ENCODE data around the gene PKN1.

DNA sequence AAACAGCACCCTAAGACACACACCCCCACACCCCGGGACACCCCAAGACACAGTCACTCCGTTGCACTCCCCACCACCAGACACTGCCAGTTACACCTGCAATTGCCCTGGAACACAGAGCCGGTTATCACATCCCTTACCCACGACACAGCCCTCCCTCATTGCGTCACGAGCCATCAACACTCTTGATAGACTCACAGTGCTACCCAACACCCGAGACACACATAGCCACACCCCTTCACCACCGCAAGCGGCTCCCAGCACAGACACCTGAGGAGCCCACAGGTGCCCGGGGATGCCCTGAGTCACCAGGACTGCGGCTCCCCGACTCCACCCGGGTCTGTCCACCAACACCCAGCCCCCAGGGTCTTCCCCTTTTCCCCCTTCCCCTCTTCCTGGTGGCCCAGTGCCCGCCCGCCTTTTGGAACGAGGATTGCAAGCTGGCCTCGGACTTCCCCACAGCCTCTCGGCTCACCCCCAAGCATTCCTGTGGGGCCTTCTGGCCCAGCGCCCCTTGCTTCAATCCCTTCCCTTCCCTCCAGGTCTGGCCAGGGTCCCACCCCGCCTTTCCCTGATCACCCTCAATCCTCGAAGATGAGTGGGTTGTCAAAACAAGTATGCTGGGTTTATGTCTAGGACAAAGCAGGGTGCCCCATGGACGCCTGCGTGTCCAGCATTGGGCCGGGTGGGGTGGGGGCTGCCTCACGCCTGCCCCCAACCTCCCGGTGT lies 43.7 kb downstream of the PKN1 start:
- no peak for TF ChIP-seq POLR2AphosphoS5 (IDR thresholded peaks at IDR 0.05; ENCODE audit: borderline replicate concordance, low read depth, low read length)
- no peak for TF ChIP-seq EZH2 (IDR thresholded peaks at IDR 0.05)

All from SK-N-MC (cell line).